WI38 (cell line): ENCODE measurements around the gene VAPA.

Source experiments
- H3K4me3 ChIP-seq: 2 replicates; pipeline ENCODE4 v1.5.1; 2011; ENCODE audit warnings: low read depth, mild to moderate bottlenecking, control low read depth, low read length
- TF ChIP-seq, protein P1 (sequence below): IDR thresholded peaks from 2 replicates; pipeline ENCODE4 v1.5.1; 2012; ENCODE audit warnings: low read depth, mild to moderate bottlenecking, control low read depth, low read length

The VAPA gene

GRCh38 chr18:9984080-9984479 is 70.3 kb downstream of the VAPA start:
- TF ChIP-seq, protein P1, sequence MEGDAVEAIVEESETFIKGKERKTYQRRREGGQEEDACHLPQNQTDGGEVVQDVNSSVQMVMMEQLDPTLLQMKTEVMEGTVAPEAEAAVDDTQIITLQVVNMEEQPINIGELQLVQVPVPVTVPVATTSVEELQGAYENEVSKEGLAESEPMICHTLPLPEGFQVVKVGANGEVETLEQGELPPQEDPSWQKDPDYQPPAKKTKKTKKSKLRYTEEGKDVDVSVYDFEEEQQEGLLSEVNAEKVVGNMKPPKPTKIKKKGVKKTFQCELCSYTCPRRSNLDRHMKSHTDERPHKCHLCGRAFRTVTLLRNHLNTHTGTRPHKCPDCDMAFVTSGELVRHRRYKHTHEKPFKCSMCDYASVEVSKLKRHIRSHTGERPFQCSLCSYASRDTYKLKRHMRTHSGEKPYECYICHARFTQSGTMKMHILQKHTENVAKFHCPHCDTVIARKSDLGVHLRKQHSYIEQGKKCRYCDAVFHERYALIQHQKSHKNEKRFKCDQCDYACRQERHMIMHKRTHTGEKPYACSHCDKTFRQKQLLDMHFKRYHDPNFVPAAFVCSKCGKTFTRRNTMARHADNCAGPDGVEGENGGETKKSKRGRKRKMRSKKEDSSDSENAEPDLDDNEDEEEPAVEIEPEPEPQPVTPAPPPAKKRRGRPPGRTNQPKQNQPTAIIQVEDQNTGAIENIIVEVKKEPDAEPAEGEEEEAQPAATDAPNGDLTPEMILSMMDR, result no peak
- no peak overlapping the region for H3K4me3 ChIP-seq

DNA sequence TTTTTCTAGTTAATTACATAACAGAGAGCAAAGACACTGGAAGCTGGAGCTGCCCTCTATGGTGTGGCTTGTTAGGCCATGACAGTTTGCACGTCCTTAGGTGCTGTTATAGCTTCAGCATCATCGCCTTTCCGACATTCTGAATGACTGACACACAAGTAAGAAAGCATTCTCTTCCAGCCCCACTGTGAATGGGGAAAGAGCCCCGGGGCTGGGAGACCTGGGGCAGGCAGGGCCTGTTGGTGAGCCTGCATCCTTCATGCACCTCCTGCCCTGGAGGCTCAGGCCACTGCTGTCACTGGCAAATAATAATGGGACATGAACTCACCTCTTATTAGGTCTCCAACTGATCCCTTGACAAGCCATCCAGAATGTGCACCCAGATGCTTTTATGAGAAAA is 71.8 kb downstream of the VAPA start:
- TF ChIP-seq, protein P1, result no peak
- H3K4me3 ChIP-seq, result no peak overlapping the region

- no peak overlapping the region for H3K4me3 ChIP-seq
- TF ChIP-seq, protein P1, result no peak
Observed at GRCh38 chr18:9986156-9986930, 72.5 kb downstream of the VAPA start.

DNA sequence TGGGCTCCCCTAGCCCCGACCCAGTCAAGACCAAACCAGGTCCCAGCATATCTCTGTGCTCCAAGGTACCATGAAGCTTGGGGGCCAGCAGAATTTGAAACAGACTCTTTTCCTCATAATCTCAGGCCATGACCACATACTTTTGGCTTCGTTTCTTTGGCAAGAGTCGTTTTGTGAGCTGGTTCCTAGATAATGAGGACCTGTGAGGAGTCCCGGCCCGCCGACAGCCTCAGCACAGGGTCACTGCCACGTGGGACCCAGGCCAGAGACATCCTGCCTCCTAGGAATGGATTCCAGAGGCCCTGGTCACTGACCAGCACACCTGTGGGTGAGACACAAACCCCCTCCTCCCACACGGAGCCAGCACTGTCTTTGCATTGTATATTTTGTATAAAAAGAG is 73.5 kb downstream of the VAPA start:
- TF ChIP-seq, protein P1, result no peak
- no peak overlapping the region for H3K4me3 ChIP-seq

GRCh38 chr18:9987931-9988330 is 74.1 kb downstream of the VAPA start:
- TF ChIP-seq, protein P1, result no peak
- no peak overlapping the region for H3K4me3 ChIP-seq

DNA sequence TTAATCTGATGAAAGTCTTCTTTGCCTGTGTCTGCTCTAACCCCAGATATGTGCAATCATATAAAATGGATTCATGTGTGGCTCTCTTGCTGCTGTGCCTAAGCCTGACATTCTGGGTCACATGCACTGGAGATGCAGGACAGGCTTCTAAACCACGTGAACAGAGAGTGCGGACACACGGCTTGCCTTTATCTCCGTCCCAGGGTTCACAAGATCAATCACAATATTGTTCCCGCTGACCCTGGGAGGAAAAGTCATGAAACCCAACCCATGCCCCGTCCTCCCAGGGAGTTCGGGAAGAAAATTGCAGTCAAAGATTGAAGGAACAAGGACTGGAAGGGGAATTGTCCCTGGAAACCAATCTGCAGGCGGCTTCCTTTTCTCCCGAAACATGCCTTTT is 74.8 kb downstream of the VAPA start:
- TF ChIP-seq, protein P1, result no peak
- no peak overlapping the region for H3K4me3 ChIP-seq

- TF ChIP-seq, protein P1, result no peak
- H3K4me3 ChIP-seq, result no peak overlapping the region
Observed at GRCh38 chr18:9989481-9989880, 75.7 kb downstream of the VAPA start.
